Smooth muscle cell (in vitro differentiated cells): Measurements from ENCODE around the gene LTF. TPM values are rescaled to one million over a fixed set of nuclear protein-coding genes. Genes with fewer than 3 reads are reported as not detected.

Source experiments
- DNase-seq: peaks from one replicate; lab custom pipeline; 2025; ENCODE audit not compliant: unreplicated experiment; lab: John Stamatoyannopoulos, UW
- H2AFZ ChIP-seq: fragments of 200-600 bp; sonication (generic); 2 replicates; pipeline ENCODE4 v1.6.0; 2016; ENCODE audit warnings: antibody characterized with exemption, low read depth, mild to moderate bottlenecking
- H3F3A ChIP-seq: fragments of 200-600 bp; sonication (generic); 2 replicates; pipeline ENCODE4 v1.6.0; 2017; ENCODE audit warnings: antibody characterized with exemption, low read depth
- H3K27ac ChIP-seq: fragments of 200-600 bp; sonication (generic); 2 replicates; pipeline ENCODE4 v1.5.1; 2016; ENCODE audit warnings: low read depth, mild to moderate bottlenecking
- H3K27me3 ChIP-seq: fragments of 200-600 bp; sonication (generic); 2 replicates; pipeline ENCODE4 v1.6.1; 2016; ENCODE audit warnings: low read depth, mild to moderate bottlenecking
- H3K36me3 ChIP-seq: fragments of 200-600 bp; sonication (generic); 2 replicates; pipeline ENCODE4 v1.5.1; 2016; ENCODE audit warnings: low read depth
- H3K4me1 ChIP-seq: fragments of 200-600 bp; sonication (generic); 2 replicates; pipeline ENCODE4 v1.5.1; 2016; ENCODE audit warnings: low read depth
- H3K4me2 ChIP-seq: fragments of 200-600 bp; sonication (generic); 2 replicates; pipeline ENCODE4 v1.6.0; 2016; ENCODE audit warnings: mild to moderate bottlenecking
- H3K4me3 ChIP-seq: fragments of 200-600 bp; sonication (generic); 2 replicates; pipeline ENCODE4 v1.5.1; 2016; ENCODE audit warnings: mild to moderate bottlenecking
- H3K79me2 ChIP-seq: fragments of 200-600 bp; sonication (generic); 2 replicates; pipeline ENCODE4 v1.6.0; 2016; ENCODE audit warnings: low read depth, mild to moderate bottlenecking
- H3K9ac ChIP-seq: fragments of 200-600 bp; sonication (generic); 2 replicates; pipeline ENCODE4 v1.6.0; 2016; ENCODE audit warnings: low read depth
- H3K9me3 ChIP-seq: fragments of 200-600 bp; sonication (generic); replicated peaks from 2 replicates; pipeline ENCODE4 v1.5.1; 2016; ENCODE audit warnings: low read depth
- H4K20me1 ChIP-seq: fragments of 200-600 bp; sonication (generic); 2 replicates; pipeline ENCODE4 v1.6.0; 2016; ENCODE audit warnings: low read depth
- WGBS: methylation state at CpG from one replicate; pipeline ENCODE4 v1.1.7; 2016; ENCODE audit warnings: low lambda C conversion rate; 5-methylcytosine and 5-hydroxymethylcytosine counted together
- polyA plus RNA-seq: library from polyadenylated mRNA; unstranded; fragments of >200 nt; fragmentation: Nextera tagmentation; extraction: Ambion mirVana; gene quantifications from 2 replicates; pipeline ENCODE4 v1.2.1, GENCODE V29; 2016
- total RNA-seq: library from RNA; depleted of rRNA; stranded (reverse); fragments of >200 nt; gene quantifications from 2 replicates; pipeline ENCODE4 v1.2.3, GENCODE V29; 2014
- TF ChIP-seq, protein P1 (sequence below): fragments of 200-600 bp; sonication (generic); IDR thresholded peaks from 2 replicates; pipeline ENCODE4 v1.5.1; 2017; ENCODE audit warnings: borderline replicate concordance, mild to moderate bottlenecking, antibody characterized with exemption; ENCODE audit not compliant: insufficient read depth, poor library complexity, severe bottlenecking

The LTF gene
- total and polyA plus RNA-seq, 2 experiments from 2014 or later: not detected

DNA sequence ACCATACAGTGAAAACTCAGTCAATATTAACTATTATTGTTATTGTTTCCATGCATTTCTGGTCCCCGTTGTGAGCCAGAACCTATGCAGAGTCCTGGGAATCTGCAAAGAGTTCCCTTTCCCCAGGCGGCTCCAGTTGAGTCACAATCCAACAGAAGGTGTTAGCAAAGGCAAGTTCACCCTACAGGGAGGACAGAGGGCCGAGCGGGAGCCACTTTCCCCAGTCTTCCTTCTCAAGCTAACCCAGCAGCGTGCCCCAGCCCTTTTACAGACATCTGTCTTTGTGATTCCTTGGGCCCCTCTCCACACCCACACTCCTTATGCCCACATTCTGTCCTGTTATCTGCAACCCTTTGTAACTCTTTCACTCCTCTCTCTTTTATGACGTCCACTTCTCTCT, 13.1 kb upstream of the LTF start:
- Histone ChIP-seq H3K9me3 (no peaks in the 10 kb centered on the region), H3K27me3 (no peaks in the 10 kb centered on the region), H3F3A (no peaks in the 10 kb centered on the region), H3K36me3 (no peaks in the 10 kb centered on the region), H3K9ac (no peak overlapping the region), H3K4me2 (no peak overlapping the region), H2AFZ (no peak overlapping the region), H4K20me1 (no peaks in the 10 kb centered on the region), H3K27ac (no peak overlapping the region), H3K4me1 (no peaks in the 10 kb centered on the region), H3K4me3 (no peak overlapping the region), H3K79me2 (no peaks in the 10 kb centered on the region)
- 79% methylated on average over 6 of the region's 6 CpGs for WGBS
- no peak for DNase-seq
- TF ChIP-seq, protein P1, sequence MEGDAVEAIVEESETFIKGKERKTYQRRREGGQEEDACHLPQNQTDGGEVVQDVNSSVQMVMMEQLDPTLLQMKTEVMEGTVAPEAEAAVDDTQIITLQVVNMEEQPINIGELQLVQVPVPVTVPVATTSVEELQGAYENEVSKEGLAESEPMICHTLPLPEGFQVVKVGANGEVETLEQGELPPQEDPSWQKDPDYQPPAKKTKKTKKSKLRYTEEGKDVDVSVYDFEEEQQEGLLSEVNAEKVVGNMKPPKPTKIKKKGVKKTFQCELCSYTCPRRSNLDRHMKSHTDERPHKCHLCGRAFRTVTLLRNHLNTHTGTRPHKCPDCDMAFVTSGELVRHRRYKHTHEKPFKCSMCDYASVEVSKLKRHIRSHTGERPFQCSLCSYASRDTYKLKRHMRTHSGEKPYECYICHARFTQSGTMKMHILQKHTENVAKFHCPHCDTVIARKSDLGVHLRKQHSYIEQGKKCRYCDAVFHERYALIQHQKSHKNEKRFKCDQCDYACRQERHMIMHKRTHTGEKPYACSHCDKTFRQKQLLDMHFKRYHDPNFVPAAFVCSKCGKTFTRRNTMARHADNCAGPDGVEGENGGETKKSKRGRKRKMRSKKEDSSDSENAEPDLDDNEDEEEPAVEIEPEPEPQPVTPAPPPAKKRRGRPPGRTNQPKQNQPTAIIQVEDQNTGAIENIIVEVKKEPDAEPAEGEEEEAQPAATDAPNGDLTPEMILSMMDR: no peak

DNA sequence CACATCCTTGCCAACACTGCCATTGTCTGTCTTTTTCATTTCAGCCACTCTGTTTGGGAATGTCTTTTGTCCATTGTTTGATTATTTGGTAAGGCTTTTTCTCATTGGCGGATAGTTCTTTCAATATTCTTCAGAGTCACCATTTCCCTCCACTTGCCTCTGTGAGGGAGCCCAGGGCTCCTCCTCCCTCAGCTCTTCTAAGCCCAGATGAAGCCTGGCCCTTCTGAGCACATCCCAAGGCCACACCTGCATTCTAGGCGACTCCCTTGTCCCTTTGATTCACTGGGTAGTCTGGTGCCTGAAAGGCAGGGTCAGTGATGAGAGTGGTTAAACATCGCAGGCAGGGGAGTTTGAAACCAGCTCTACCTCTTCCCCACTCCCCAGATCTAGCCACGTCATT, 12.4 kb upstream of the LTF start:
- Histone ChIP-seq H3K79me2 (no peaks in the 10 kb centered on the region), H3K4me1 (no peaks in the 10 kb centered on the region), H3K9me3 (no peaks in the 10 kb centered on the region), H4K20me1 (no peaks in the 10 kb centered on the region), H2AFZ (no peak overlapping the region), H3K4me3 (no peak overlapping the region), H3K36me3 (no peaks in the 10 kb centered on the region), H3K27me3 (peaks cover 3% of the 10 kb centered on the region), H3K4me2 (no peak overlapping the region), H3K27ac (no peak overlapping the region), H3F3A (no peaks in the 10 kb centered on the region), H3K9ac (no peak overlapping the region)
- TF ChIP-seq, protein P1: no peak
- no peak for DNase-seq
- WGBS: 79% methylated on average over 4 of the region's 4 CpGs

- no peak for DNase-seq
- no peaks in the 10 kb centered on the region for H3K36me3 ChIP-seq
- H3K27ac ChIP-seq: no peak overlapping the region
- TF ChIP-seq, protein P1: no peak
- H3K9me3 ChIP-seq: no peaks in the 10 kb centered on the region
- WGBS: 88% methylated on average over 2 of the region's 2 CpGs
- H3K4me2 ChIP-seq: no peak overlapping the region
- peaks cover 3% of the 10 kb centered on the region for H3K27me3 ChIP-seq
- no peak overlapping the region for H2AFZ ChIP-seq
- no peaks in the 10 kb centered on the region for H3K4me1 ChIP-seq
- H3K9ac ChIP-seq: no peak overlapping the region
- no peak overlapping the region for H3K4me3 ChIP-seq
- H4K20me1 ChIP-seq: no peaks in the 10 kb centered on the region
- H3F3A ChIP-seq: no peaks in the 10 kb centered on the region
- H3K79me2 ChIP-seq: no peaks in the 10 kb centered on the region
These were observed 8.0 kb upstream of the LTF start for GRCh38 chr3:46472736-46473135.

DNA sequence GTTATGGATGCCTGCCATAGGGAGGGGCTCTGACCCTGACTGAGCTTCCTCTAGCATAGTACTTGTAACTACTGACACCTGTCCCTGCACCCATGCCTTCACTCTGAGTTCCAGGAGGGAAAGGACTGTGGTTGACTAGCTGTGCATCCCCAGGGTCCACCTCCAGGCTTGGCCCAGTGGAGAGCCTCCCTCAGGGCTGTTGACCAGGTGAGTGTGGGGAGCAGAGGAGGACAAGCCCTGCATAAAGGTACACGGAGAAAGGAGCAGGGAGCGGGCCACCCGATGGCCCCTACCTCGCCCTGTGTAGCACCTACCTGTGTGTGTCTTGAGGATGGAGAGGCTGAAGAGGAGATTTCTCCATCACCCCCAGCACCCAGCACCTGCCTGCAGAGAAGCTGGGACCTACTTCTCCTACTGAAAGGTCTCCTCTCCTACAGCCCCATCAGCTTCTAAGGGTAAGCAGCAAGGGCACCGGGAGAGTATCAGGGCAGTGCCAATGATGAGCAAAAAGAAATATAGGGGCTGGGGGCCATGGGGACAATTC, 6.7 kb upstream of the LTF start:
- no peaks in the 10 kb centered on the region for H4K20me1 ChIP-seq
- no peaks in the 10 kb centered on the region for H3K36me3 ChIP-seq
- peaks cover 3% of the 10 kb centered on the region for H3K27me3 ChIP-seq
- no peak overlapping the region for H3K4me2 ChIP-seq
- TF ChIP-seq, protein P1: no peak
- no peak overlapping the region for H3K9ac ChIP-seq
- no peaks in the 10 kb centered on the region for H3K9me3 ChIP-seq
- no peaks in the 10 kb centered on the region for H3K79me2 ChIP-seq
- H3K27ac ChIP-seq: no peak overlapping the region
- no peak overlapping the region for H2AFZ ChIP-seq
- no peaks in the 10 kb centered on the region for H3K4me1 ChIP-seq
- WGBS: 92% methylated on average over 5 of the region's 5 CpGs
- no peaks in the 10 kb centered on the region for H3F3A ChIP-seq
- DNase-seq: no peak
- H3K4me3 ChIP-seq: no peak overlapping the region
